Measurements from ENCODE around the gene MED23.

- TF ChIP-seq, protein P1, sequence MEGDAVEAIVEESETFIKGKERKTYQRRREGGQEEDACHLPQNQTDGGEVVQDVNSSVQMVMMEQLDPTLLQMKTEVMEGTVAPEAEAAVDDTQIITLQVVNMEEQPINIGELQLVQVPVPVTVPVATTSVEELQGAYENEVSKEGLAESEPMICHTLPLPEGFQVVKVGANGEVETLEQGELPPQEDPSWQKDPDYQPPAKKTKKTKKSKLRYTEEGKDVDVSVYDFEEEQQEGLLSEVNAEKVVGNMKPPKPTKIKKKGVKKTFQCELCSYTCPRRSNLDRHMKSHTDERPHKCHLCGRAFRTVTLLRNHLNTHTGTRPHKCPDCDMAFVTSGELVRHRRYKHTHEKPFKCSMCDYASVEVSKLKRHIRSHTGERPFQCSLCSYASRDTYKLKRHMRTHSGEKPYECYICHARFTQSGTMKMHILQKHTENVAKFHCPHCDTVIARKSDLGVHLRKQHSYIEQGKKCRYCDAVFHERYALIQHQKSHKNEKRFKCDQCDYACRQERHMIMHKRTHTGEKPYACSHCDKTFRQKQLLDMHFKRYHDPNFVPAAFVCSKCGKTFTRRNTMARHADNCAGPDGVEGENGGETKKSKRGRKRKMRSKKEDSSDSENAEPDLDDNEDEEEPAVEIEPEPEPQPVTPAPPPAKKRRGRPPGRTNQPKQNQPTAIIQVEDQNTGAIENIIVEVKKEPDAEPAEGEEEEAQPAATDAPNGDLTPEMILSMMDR (IDR thresholded peaks at IDR 0.05), result no peak
- no peak for TF ChIP-seq POLR2A (IDR thresholded peaks at IDR 0.05)
Measured at GRCh38 chr6:131644921-131645320, 16.9 kb upstream of the MED23 start.
